Limb (tissue), 2 donors: ENCODE measurements around the gene PRPF40B.
A peak's percentile ranks its signal among the peaks of the same experiment; 100 is the strongest.

ENCODE experiments used
- DNase-seq, 2 donors: peaks; one replicate each; pipeline ENCODE4 v3.0.0-alpha.2; 2016; ENCODE audit errors: extremely low spot score in 2 of 2

PRPF40B gene

GRCh38 chr12:49635656-49636055 lies 12.3 kb downstream of the PRPF40B start:
- DNase-seq = no peak

DNA sequence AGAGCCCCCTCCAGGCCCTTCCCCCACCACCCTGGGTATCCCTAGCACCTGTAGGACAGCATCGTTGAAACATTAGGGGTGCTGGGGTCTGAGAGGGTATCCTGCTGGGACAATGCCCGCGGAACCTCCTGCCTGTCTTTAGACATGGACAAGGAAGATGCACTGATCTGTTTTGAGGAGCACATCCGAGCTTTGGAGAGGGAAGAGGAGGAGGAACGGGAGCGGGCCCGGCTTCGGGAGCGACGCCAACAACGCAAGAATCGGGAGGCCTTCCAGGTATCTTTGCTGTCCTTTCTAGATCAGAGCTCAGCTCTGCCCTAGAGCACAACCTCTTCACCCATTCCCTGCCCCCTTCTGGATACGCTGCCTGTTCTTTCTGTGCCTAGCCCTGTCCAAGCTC lies 13.2 kb downstream of the PRPF40B start:
- peak in 1 of 2 donors; percentile 44 for DNase-seq

DNA sequence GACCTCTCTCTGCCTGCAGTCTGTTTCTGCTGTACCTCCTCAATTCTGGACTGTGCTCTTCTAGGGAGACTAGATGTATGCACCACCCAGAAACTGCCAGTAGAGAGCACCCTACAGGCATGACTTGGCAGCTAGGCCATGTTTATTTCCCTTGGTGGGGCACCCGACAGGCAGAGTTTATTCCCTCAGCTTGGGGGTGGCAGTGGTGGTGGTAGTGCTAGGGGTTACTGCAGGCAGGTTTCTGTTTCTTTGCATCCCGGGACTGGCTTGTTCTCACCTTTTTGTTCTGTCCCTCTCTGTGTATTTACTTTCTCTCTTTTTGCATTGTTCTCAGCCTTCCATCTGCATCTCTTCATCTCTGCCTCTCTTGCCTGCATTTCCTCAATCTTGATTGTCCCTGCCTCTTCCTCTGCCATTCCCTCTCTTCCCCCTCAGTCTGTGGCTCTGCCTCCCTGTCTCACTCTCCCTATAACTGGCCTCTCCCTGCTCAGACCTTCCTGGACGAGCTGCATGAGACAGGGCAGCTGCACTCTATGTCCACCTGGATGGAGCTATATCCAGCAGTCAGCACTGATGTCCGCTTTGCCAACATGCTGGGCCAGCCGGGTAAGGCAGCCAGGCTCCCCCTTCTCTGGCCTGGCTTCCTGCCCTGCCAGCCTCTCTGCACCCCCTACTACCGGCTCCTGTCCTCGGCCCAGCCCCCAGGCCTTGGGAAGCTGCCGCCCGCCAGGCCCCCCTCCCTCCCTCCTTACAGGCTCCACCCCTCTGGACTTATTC lies 13.8 kb downstream of the PRPF40B start:
- DNase-seq = peak; percentile 66 to 68

DNA sequence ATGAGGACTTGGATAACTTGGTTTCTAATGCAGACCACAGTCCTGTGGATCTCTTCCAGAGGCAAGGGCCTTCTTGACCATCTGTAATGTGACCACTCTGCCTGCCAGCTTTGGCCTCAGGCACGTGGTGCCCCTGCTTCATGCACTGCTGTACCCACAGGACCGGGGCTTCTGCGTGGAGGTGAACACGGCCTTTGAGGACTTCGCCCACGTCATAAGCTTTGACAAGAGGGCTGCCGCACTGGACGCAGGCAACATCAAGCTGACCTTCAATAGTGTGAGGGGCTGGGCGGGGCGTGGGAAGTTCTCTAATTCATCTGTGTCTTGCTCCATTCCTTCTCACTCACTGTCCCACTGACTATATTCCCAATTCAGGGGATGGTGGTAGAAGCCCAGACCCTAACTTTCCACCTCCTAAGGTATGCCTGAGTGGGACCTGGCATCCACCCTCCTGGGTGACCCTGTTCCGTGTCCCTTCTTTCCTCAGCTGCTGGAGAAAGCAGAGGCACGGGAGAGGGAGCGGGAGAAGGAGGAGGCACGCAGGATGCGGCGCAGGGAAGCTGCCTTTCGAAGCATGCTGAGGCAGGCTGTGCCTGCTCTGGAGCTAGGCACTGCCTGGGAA lies 18.5 kb downstream of the PRPF40B start:
- DNase-seq = no peak

GRCh38 chr12:49642370-49642802 lies 19.0 kb downstream of the PRPF40B start:
- no peak for DNase-seq

DNA sequence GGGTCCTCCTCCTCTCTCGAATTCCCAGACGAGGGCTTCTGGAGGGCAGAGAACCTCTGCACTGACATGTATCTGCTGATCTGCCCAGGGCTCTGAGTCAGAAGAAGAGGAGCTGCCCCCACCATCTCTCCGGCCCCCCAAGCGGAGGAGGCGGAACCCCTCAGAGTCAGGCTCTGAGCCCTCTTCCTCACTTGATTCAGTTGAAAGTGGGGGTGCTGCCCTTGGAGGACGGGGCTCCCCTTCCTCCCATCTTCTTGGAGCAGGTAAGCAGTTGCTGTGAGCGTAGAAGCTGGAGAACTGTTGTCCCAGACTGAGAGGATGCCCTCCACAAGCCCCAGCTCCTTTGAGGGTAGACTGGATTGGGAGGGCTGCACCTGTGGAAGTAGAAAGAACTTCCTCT lies 19.8 kb downstream of the PRPF40B start:
- no peak for DNase-seq

GRCh38 chr12:49643961-49644619 lies 20.7 kb downstream of the PRPF40B start:
- no peak for DNase-seq

GRCh38 chr12:49644620-49644994 lies 21.2 kb downstream of the PRPF40B start:
- DNase-seq = peak; percentile 75 to 86

- DNase-seq = no peak
These were observed 22.0 kb downstream of the PRPF40B start for GRCh38 chr12:49645146-49646039.

GRCh38 chr12:49646331-49646830 lies 23.0 kb downstream of the PRPF40B start:
- DNase-seq = no peak

- no peak for DNase-seq
These were observed 23.7 kb downstream of the PRPF40B start for GRCh38 chr12:49646871-49647654.

DNA sequence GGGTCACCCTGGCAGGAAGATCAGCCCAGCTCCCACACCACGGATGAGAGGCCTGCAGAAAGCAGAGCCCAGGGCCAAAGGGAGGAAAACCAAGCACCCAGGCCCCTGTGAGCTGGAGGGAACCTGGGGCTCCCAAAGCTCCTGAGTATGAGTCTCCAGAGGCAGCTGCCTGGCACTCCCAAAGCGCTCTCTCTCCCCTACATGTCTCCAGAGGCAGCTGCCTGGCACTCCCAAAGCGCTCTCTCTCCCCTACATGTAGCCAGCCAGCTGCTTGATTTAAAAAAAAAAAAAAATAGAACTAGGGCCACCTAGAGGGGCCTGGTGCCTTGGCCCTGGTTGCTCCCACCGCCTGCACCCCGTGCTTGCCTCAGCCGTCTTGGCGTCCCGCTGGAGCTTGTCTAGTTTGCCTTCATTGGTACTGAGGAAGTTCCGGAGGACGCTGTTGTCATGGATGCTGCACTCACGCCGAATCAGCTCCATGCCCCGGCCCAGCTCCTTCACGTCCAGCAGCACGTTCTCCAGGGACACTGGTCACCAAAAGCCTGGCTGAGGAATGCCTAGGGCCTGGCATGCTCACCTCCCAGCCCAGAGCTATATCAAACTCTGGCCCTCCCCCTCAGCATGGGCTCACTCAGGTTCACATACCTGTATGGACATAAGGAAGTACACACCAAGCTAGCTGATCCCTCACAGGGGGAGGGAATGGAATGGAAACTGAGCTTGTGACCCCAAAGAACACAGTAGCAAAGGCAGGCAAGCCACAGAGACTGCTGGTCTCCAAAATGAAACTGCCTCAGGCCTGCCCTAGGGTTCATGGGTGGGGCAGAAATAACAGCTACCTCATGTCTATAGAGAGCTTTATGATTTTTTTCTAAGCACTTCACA lies 24.7 kb downstream of the PRPF40B start:
- DNase-seq = no peak

DNA sequence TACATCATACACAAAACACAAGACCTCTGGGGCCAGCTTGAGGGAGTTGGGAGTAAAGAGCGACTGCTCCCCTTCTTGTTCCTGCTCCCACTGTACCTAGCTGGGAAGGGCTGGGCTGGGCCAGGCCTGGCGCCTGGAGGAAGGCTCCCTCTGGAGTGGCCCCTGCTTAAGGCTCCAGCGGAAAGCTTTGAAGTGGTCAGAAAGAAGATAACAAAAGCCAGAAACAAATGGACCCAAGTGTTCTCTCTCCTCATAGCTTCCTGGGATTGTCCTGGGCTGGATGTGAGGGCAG lies 25.3 kb downstream of the PRPF40B start:
- no peak for DNase-seq

DNA sequence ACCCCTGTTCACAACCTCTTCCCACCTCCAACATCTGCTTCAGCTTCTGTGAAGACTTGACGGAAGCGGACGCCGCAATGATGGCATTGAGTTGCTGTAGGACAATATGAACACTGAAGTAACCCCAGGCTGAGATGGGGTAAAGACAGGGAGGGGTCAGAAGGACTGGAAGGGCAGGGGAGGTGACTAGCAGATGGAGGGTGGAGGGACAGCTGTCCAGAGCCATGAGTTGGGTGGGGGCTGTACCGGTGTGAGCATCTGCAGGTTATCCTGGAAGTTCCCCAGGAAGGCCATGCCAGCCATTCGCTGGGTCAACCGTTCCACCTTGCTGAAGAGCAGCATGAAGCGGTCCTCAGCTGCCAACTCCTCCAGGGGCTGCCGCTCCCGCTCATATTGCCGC lies 26.1 kb downstream of the PRPF40B start:
- DNase-seq = no peak

DNA sequence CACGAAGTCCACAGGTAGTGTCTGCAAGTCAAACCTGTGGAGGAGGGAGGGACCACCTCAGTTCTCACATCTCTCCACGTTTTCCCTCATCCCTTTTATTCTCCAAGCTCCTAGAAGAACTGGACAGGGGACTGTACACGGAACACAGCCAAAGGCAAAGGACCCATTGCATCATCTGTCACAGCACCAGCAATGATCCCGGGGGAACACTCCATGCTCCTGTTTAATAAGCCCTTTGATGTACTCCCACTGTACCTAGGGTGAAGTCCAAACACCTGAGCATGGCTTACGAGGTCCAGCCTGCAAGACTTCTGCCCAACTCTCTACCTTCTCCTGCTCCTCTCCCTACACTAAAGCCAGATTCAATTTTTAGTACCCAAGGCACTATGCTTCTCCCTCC lies 26.5 kb downstream of the PRPF40B start:
- DNase-seq = no peak

- no peak for DNase-seq
These were observed 28.5 kb downstream of the PRPF40B start for GRCh38 chr12:49651855-49652254.

- DNase-seq = no peak
These were observed 29.7 kb downstream of the PRPF40B start for GRCh38 chr12:49652921-49653520.

GRCh38 chr12:49654715-49655114 lies 31.4 kb downstream of the PRPF40B start:
- DNase-seq = no peak

- no peak for DNase-seq
These were observed 32.4 kb downstream of the PRPF40B start for GRCh38 chr12:49655595-49656236.
